Measurements from ENCODE around the gene PTPRF.

Gene PTPRF

DNA sequence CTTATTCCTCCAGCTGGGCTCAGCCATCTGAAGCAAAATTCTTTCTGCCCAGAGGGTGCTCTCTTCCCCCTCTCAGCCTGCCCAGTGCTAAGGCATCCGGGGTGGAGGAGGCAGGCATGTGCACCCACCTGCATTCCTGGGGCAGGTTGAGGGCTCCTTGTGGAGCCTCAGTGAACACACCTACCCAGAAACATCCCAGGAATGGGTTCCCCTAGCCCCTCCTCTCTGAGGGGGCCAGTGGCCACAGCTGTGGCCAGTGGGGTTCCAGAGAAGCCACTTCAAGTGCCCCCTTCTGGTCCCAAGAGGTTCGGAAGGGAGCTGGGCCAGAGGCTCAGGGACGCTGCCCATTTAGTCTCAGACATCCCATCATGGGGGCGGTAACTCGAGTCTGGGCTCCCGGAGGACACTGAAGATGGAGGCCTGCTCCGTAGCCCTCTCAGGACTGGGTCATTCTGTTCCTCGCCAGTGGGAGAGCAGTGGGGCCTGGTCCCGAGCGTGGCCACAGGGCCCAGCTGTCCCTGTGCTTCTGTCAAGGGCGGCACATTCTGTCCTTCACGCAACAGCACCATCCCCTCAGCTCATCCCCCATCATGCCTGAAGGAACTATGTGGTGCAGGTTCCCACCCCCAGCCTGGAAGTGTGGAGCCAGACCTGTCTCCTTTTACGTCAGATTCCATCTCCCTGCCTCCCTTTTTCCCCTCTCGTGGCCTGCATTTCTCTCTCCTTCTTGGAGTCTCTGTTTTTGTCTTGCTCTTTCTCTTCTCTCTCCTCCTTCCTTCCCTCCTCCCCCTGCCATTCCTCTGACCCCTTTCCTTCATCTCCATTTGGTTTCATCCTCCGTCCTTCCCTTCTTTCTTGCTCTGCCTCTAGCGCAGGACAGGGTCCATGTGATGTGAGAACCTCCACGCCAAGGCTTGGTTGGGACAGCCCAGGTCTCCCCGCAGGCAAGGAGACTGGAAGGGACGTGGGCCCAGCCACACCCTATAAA is 69.6 kb downstream of the PTPRF start:
- peak; percentile 59 for TF ChIP-seq TEAD4 (IDR thresholded peaks at IDR 0.05)
- TF ChIP-seq CEBPB (IDR thresholded peaks at IDR 0.05), result no peak
- TF ChIP-seq TCF12 (IDR thresholded peaks at IDR 0.05; ENCODE audit: low read depth), result no peak
- no peak for TF ChIP-seq YY1 (IDR thresholded peaks at IDR 0.05; ENCODE audit: low read depth)

- TF ChIP-seq MAX (IDR thresholded peaks at IDR 0.05), result no peak
Measured at GRCh38 chr1:43602990-43603389, 72.3 kb downstream of the PTPRF start.

GRCh38 chr1:43604192-43604591 is 73.5 kb downstream of the PTPRF start:
- TF ChIP-seq REST (IDR thresholded peaks at IDR 0.05; ENCODE audit: low read depth), result no peak
- no peak for TF ChIP-seq TAF1 (IDR thresholded peaks at IDR 0.05; ENCODE audit: low read depth)
- no peak for TF ChIP-seq RAD21 (IDR thresholded peaks at IDR 0.05; ENCODE audit: low read depth)
- TF ChIP-seq TEAD4 (IDR thresholded peaks at IDR 0.05), result no peak
- no peak for TF ChIP-seq YY1 (IDR thresholded peaks at IDR 0.05; ENCODE audit: low read depth)
- TF ChIP-seq FOXM1 (IDR thresholded peaks at IDR 0.05; ENCODE audit: borderline replicate concordance, low read depth), result no peak

- no peak for TF ChIP-seq TEAD4 (IDR thresholded peaks at IDR 0.05)
- no peak for TF ChIP-seq REST (IDR thresholded peaks at IDR 0.05; ENCODE audit: low read depth)
- TF ChIP-seq CEBPB (IDR thresholded peaks at IDR 0.05), result no peak
- TF ChIP-seq FOXM1 (IDR thresholded peaks at IDR 0.05; ENCODE audit: borderline replicate concordance, low read depth), result no peak
- TF ChIP-seq ZBTB7A (IDR thresholded peaks at IDR 0.05; ENCODE audit: low read depth), result no peak
- TF ChIP-seq, protein P1, sequence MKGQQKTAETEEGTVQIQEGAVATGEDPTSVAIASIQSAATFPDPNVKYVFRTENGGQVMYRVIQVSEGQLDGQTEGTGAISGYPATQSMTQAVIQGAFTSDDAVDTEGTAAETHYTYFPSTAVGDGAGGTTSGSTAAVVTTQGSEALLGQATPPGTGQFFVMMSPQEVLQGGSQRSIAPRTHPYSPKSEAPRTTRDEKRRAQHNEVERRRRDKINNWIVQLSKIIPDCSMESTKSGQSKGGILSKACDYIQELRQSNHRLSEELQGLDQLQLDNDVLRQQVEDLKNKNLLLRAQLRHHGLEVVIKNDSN (IDR thresholded peaks at IDR 0.05), result no peak
- no peak for TF ChIP-seq TCF12 (IDR thresholded peaks at IDR 0.05; ENCODE audit: low read depth)
- no peak for TF ChIP-seq YY1 (IDR thresholded peaks at IDR 0.05; ENCODE audit: low read depth)
- no peak for TF ChIP-seq MAX (IDR thresholded peaks at IDR 0.05)
- TF ChIP-seq EGR1 (IDR thresholded peaks at IDR 0.05), result no peak
- TF ChIP-seq RAD21 (IDR thresholded peaks at IDR 0.05; ENCODE audit: low read depth), result no peak
- TF ChIP-seq NFIC (IDR thresholded peaks at IDR 0.05), result no peak
- TF ChIP-seq TAF1 (IDR thresholded peaks at IDR 0.05; ENCODE audit: low read depth), result no peak
- no peak for TF ChIP-seq EP300 (IDR thresholded peaks at IDR 0.05; ENCODE audit: borderline replicate concordance)
- TF ChIP-seq CREB1 (IDR thresholded peaks at IDR 0.05; ENCODE audit: low read depth), result no peak
Measured at GRCh38 chr1:43605157-43605556, 74.5 kb downstream of the PTPRF start.

- no peak for TF ChIP-seq ZBTB7A (IDR thresholded peaks at IDR 0.05; ENCODE audit: low read depth)
- TF ChIP-seq CEBPB (IDR thresholded peaks at IDR 0.05), result no peak
- TF ChIP-seq TAF1 (IDR thresholded peaks at IDR 0.05; ENCODE audit: low read depth), result no peak
- TF ChIP-seq RAD21 (IDR thresholded peaks at IDR 0.05; ENCODE audit: low read depth), result no peak
- TF ChIP-seq REST (IDR thresholded peaks at IDR 0.05; ENCODE audit: low read depth), result no peak
- no peak for TF ChIP-seq MAX (IDR thresholded peaks at IDR 0.05)
Measured at GRCh38 chr1:43605766-43606165, 75.1 kb downstream of the PTPRF start.
